Thyroid gland (tissue), 4 donors: ENCODE measurements around the gene PITPNC1.

Experiments
- POLR2A ChIP-seq, 2 donors: fragments of 450-650 bp; IDR thresholded peaks; one replicate each; pipeline ENCODE4 v1.6.1; 2017; ENCODE audit warnings: antibody characterized with exemption in 2 of 2, mild to moderate bottlenecking in 2 of 2, moderate library complexity in 1 of 2
- TF ChIP-seq, protein P1 (sequence below), 6 experiments: fragments of 200-600 bp in 3 of 6; fragments of 450-650 bp in 3 of 6; sonication (generic) in 3 of 6; IDR thresholded peaks; one replicate each; pipeline ENCODE4 v1.5.1; 2016 to 2019; ENCODE audit warnings: antibody characterized with exemption in 6 of 6, mild to moderate bottlenecking in 2 of 6, inconsistent platforms in 1 of 6, moderate library complexity in 1 of 6

DNA sequence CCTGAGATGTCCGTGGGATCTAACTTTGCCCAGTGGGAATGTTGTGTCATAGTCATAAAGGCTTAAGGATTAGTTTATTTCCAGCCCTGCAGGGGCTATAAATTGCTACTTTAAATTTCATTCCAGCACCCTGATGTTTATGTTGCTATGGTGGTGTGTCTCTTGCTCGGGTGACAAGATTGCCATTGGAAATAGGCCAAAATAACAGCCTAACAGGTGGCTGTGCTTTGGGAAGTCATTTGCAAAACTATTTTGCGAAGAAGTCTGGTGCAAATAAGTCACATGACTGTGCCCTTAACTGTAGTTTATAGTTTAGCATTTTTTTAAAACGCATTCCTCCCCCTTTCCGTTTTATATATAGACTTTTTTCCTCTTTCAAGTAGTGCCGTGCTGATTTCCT lies 23.1 kb downstream of the PITPNC1 start:
- TF ChIP-seq, protein P1, sequence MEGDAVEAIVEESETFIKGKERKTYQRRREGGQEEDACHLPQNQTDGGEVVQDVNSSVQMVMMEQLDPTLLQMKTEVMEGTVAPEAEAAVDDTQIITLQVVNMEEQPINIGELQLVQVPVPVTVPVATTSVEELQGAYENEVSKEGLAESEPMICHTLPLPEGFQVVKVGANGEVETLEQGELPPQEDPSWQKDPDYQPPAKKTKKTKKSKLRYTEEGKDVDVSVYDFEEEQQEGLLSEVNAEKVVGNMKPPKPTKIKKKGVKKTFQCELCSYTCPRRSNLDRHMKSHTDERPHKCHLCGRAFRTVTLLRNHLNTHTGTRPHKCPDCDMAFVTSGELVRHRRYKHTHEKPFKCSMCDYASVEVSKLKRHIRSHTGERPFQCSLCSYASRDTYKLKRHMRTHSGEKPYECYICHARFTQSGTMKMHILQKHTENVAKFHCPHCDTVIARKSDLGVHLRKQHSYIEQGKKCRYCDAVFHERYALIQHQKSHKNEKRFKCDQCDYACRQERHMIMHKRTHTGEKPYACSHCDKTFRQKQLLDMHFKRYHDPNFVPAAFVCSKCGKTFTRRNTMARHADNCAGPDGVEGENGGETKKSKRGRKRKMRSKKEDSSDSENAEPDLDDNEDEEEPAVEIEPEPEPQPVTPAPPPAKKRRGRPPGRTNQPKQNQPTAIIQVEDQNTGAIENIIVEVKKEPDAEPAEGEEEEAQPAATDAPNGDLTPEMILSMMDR (IDR thresholded peaks at IDR 0.05): no peak
- TF ChIP-seq POLR2A (IDR thresholded peaks at IDR 0.05): no peak
